GM18502 (cell line): ENCODE data around the gene ARID1B.

ENCODE experiments used
- ATAC-seq: cut with Tn5 transposase; IDR thresholded peaks from one replicate; pipeline ENCODE4 v1.9.1; 2021; ENCODE audit warnings: mild to moderate bottlenecking; ENCODE audit not compliant: unreplicated experiment, poor library complexity

The ARID1B gene

GRCh38 chr6:156848533-156848932 lies 71.4 kb downstream of the ARID1B start:
- ATAC-seq, result no peak

GRCh38 chr6:156849806-156850205 lies 72.6 kb downstream of the ARID1B start:
- no peak for ATAC-seq

- no peak for ATAC-seq
These were observed 73.2 kb downstream of the ARID1B start for GRCh38 chr6:156850353-156850752.

- no peak for ATAC-seq
These were observed 74.3 kb downstream of the ARID1B start for GRCh38 chr6:156851454-156851921.

- ATAC-seq, result peak; percentile 61
These were observed 75.1 kb downstream of the ARID1B start for GRCh38 chr6:156852147-156852857.

GRCh38 chr6:156852858-156853216 lies 75.7 kb downstream of the ARID1B start:
- no peak for ATAC-seq

GRCh38 chr6:156853733-156854132 lies 76.6 kb downstream of the ARID1B start:
- ATAC-seq, result no peak

GRCh38 chr6:156854466-156855161 lies 77.4 kb downstream of the ARID1B start:
- no peak for ATAC-seq

- peak; percentile 71 for ATAC-seq
These were observed 80.4 kb downstream of the ARID1B start for GRCh38 chr6:156857573-156857972.

GRCh38 chr6:156859686-156860085 lies 82.5 kb downstream of the ARID1B start:
- no peak for ATAC-seq

- no peak for ATAC-seq
These were observed 85.5 kb downstream of the ARID1B start for GRCh38 chr6:156862711-156863110.

GRCh38 chr6:156863504-156863903 lies 86.3 kb downstream of the ARID1B start:
- no peak for ATAC-seq

GRCh38 chr6:156864557-156864956 lies 87.4 kb downstream of the ARID1B start:
- ATAC-seq, result no peak

- ATAC-seq, result no peak
These were observed 87.9 kb downstream of the ARID1B start for GRCh38 chr6:156865019-156865629.

- peak; percentile 67 for ATAC-seq
These were observed 89.2 kb downstream of the ARID1B start for GRCh38 chr6:156866220-156867015.

- no peak for ATAC-seq
These were observed 89.9 kb downstream of the ARID1B start for GRCh38 chr6:156867121-156867520.

- no peak for ATAC-seq
These were observed 91.2 kb downstream of the ARID1B start for GRCh38 chr6:156868385-156868784.

GRCh38 chr6:156869980-156870398 lies 92.8 kb downstream of the ARID1B start:
- ATAC-seq, result no peak

GRCh38 chr6:156870924-156871539 lies 93.9 kb downstream of the ARID1B start:
- ATAC-seq, result no peak

GRCh38 chr6:156872903-156873302 lies 95.7 kb downstream of the ARID1B start:
- ATAC-seq, result no peak
